Measurements from ENCODE around the gene PLA2G4E. TPM values are rescaled to one million over a fixed set of nuclear protein-coding genes. Genes with fewer than 3 reads are reported as not detected.
A peak's percentile ranks its signal among the peaks of the same experiment; 100 is the strongest.

The PLA2G4E gene
- polyA plus RNA-seq, 2 of the 4 experiments (the other 2 are of a cell fraction) = 0.01 TPM; not detected in 1

GRCh38 chr15:41982133-41982930, 38.5 kb downstream of the PLA2G4E start (continued):
- TF ChIP-seq HMGXB4 (CRISPR knock-in tag; IDR thresholded peaks at IDR 0.05; ENCODE audit: borderline replicate concordance) = no peak
- TF ChIP-seq USF2 (IDR thresholded peaks at IDR 0.05) = no peak
- TF ChIP-seq HDAC2 (IDR thresholded peaks at IDR 0.05) = no peak
- TF ChIP-seq ZNF302 (CRISPR knock-in tag; IDR thresholded peaks at IDR 0.05) = no peak
- TF ChIP-seq CHD2 (IDR thresholded peaks at IDR 0.05; ENCODE audit: low read length, partially characterized antibody) = no peak
- no peak for TF ChIP-seq E2F6 (IDR thresholded peaks at IDR 0.05; ENCODE audit: borderline replicate concordance, low read depth)
- TF ChIP-seq CHD4 (IDR thresholded peaks at IDR 0.05; ENCODE audit: borderline replicate concordance) = no peak

- no peak for DNase-seq (ENCODE audit: low read depth in 1 of 2, low spot score in 1 of 2)
- H3K9me3 ChIP-seq = no peaks in the 10 kb centered on the region
- ATAC-seq = no peak
- no peak overlapping the region for H3K27ac ChIP-seq
- no peak for TF ChIP-seq POLR2AphosphoS2 (conservative IDR thresholded peaks at IDR 0.05; ENCODE audit: low read length)
- TF ChIP-seq MAFK (IDR thresholded peaks at IDR 0.05; ENCODE audit: partially characterized antibody) = peak; percentile 65
- CTCF ChIA-PET = interaction anchor here (1.6 to 10.1 kb wide), 4 partner anchors 8 to 103 kb away, joined by 5 to 96 read pairs (median 24); no protein-coding TSS in a partner anchor
- no peaks in the 10 kb centered on the region for H3K4me1 ChIP-seq
- 86% methylated on average over 10 of the region's 10 CpGs for WGBS (ENCODE audit: missing lambda C conversion rate)
- POLR2A ChIA-PET = no interaction called here
- no peak overlapping the region for H3K4me2 ChIP-seq
- no peak for FAIRE-seq
- no peak overlapping the region for H3K4me3 ChIP-seq
Observed at GRCh38 chr15:41981371-41982132, 39.3 kb downstream of the PLA2G4E start.

GRCh38 chr15:41980654-41981323, 40.1 kb downstream of the PLA2G4E start:
- POLR2A ChIA-PET = no interaction called here
- H3K4me2 ChIP-seq = no peak overlapping the region
- no peak for FAIRE-seq

More at GRCh38 chr15:41980654-41981323, 40.1 kb downstream of the PLA2G4E start:
- CTCF ChIA-PET = interaction anchor here (0.6 to 4.7 kb wide), 5 partner anchors 9 to 157 kb away, joined by 3 to 41 read pairs (median 5); no protein-coding TSS in a partner anchor
- no peaks in the 10 kb centered on the region for H3K4me1 ChIP-seq
- DNase-seq (ENCODE audit: low read depth in 1 of 2, low spot score in 1 of 2) (no peak), ATAC-seq (no peak)
- H3K27ac ChIP-seq = no peak overlapping the region
- no peaks in the 10 kb centered on the region for H3K9me3 ChIP-seq
- H3K4me3 ChIP-seq = no peak overlapping the region
- 78% methylated on average over 6 of the region's 7 CpGs for WGBS (ENCODE audit: missing lambda C conversion rate)
- TF ChIP-seq RAD21 (conservative IDR thresholded peaks at IDR 0.05 in 1 of 2, IDR thresholded peaks at IDR 0.05 in 1 of 2) (no peak), REST (IDR thresholded peaks at IDR 0.05) (no peak), MAFK (IDR thresholded peaks at IDR 0.05; ENCODE audit: partially characterized antibody) (no peak), PBX3 (IDR thresholded peaks at IDR 0.05) (no peak), FOSL2 (IDR thresholded peaks at IDR 0.05) (no peak), FOSL2 (CRISPR knock-in tag; IDR thresholded peaks at IDR 0.05) (no peak), RFX5 (IDR thresholded peaks at IDR 0.05) (no peak), KDM5A (IDR thresholded peaks at IDR 0.05) (no peak), TFCP2L1 (CRISPR knock-in tag; IDR thresholded peaks at IDR 0.05) (no peak), GATA3 (IDR thresholded peaks at IDR 0.05; ENCODE audit: borderline replicate concordance) (no peak), NPAS2 (CRISPR knock-in tag; IDR thresholded peaks at IDR 0.05; ENCODE audit: borderline replicate concordance) (no peak), CHD4 (IDR thresholded peaks at IDR 0.05; ENCODE audit: borderline replicate concordance) (no peak), ELK1 (IDR thresholded peaks at IDR 0.05; ENCODE audit: low read depth, low read length) (no peak), HOXA7 (CRISPR knock-in tag; IDR thresholded peaks at IDR 0.05) (no peak), ZC3H11A (IDR thresholded peaks at IDR 0.05) (no peak), ZNF302 (CRISPR knock-in tag; IDR thresholded peaks at IDR 0.05) (no peak)
